Peyer's patch (tissue), 4 donors: ENCODE data around the gene SRRM4.

ENCODE experiments used
- CTCF ChIP-seq, 6 experiments: fragments of 450-650 bp in 4 of 6; fragments of 200-600 bp in 2 of 6; sonication (generic) in 1 of 6; IDR thresholded peaks; one replicate each; pipeline ENCODE4 v1.5.1; 2017 to 2019; ENCODE audit warnings: antibody characterized with exemption in 6 of 6, mild to moderate bottlenecking in 3 of 6, moderate library complexity in 1 of 6
- POLR2A ChIP-seq, 2 donors: fragments of 450-650 bp; IDR thresholded peaks; one replicate each; pipeline ENCODE4 v1.5.1; 2017; ENCODE audit warnings: antibody characterized with exemption in 2 of 2, mild to moderate bottlenecking in 2 of 2, moderate library complexity in 2 of 2

GRCh38 chr12:119075222-119075787 is 94.0 kb downstream of the SRRM4 start:
- no peak for TF ChIP-seq POLR2A (IDR thresholded peaks at IDR 0.05)
- TF ChIP-seq CTCF (IDR thresholded peaks at IDR 0.05), result no peak
